ENCODE measurements around the gene ADGRV1.

The ADGRV1 gene

GRCh38 chr5:91123291-91123690, 564.7 kb downstream of the ADGRV1 start:
- DNase-seq: no peak

GRCh38 chr5:91123901-91124300, 565.3 kb downstream of the ADGRV1 start:
- DNase-seq: no peak

GRCh38 chr5:91125916-91126315, 567.3 kb downstream of the ADGRV1 start:
- DNase-seq: peak; percentile 13

GRCh38 chr5:91126448-91126847, 567.9 kb downstream of the ADGRV1 start:
- DNase-seq: no peak

GRCh38 chr5:91126888-91127287, 568.3 kb downstream of the ADGRV1 start:
- DNase-seq: peak; percentile 16

GRCh38 chr5:91127456-91128081, 569.0 kb downstream of the ADGRV1 start:
- no peak for DNase-seq

GRCh38 chr5:91128604-91129003, 570.0 kb downstream of the ADGRV1 start:
- DNase-seq: no peak

- no peak for DNase-seq
These were observed 571.2 kb downstream of the ADGRV1 start for GRCh38 chr5:91129748-91130147.

- no peak for DNase-seq
These were observed 572.2 kb downstream of the ADGRV1 start for GRCh38 chr5:91130759-91131158.

- no peak for DNase-seq
These were observed 574.0 kb downstream of the ADGRV1 start for GRCh38 chr5:91132550-91132949.

- DNase-seq: no peak
These were observed 574.6 kb downstream of the ADGRV1 start for GRCh38 chr5:91133183-91133582.

- DNase-seq: no peak
These were observed 577.1 kb downstream of the ADGRV1 start for GRCh38 chr5:91135475-91136248.

- DNase-seq: no peak
These were observed 577.7 kb downstream of the ADGRV1 start for GRCh38 chr5:91136271-91136670.

GRCh38 chr5:91137647-91138046, 579.0 kb downstream of the ADGRV1 start:
- DNase-seq: no peak

GRCh38 chr5:91139572-91140200, 581.1 kb downstream of the ADGRV1 start:
- DNase-seq: no peak

GRCh38 chr5:91140657-91141056, 582.1 kb downstream of the ADGRV1 start:
- DNase-seq: no peak

- no peak for DNase-seq
These were observed 583.0 kb downstream of the ADGRV1 start for GRCh38 chr5:91141642-91142041.

- DNase-seq: no peak
These were observed 583.8 kb downstream of the ADGRV1 start for GRCh38 chr5:91142386-91142785.

- DNase-seq: no peak
These were observed 584.2 kb downstream of the ADGRV1 start for GRCh38 chr5:91142819-91143218.

GRCh38 chr5:91143840-91144239, 585.2 kb downstream of the ADGRV1 start:
- DNase-seq: no peak

- DNase-seq: peak; percentile 43
These were observed 586.1 kb downstream of the ADGRV1 start for GRCh38 chr5:91144491-91145332.

GRCh38 chr5:91145333-91145620, 586.7 kb downstream of the ADGRV1 start:
- no peak for DNase-seq

GRCh38 chr5:91146230-91146629, 587.6 kb downstream of the ADGRV1 start:
- DNase-seq: no peak
